SK-N-SH (cell line): ENCODE data around the gene SMYD3. TPM values are rescaled to one million over a fixed set of nuclear protein-coding genes. Genes with fewer than 3 reads are reported as not detected.

ENCODE experiments used
- CTCF ChIA-PET: fragments of 300-600, 350-600 bp; formaldehyde crosslinking; extraction: SDS; loops from one replicate; lab custom pipeline; 2021; lab: Yijun Ruan, JAX
- POLR2A ChIA-PET: fragments of 350-600 bp; sonication (Branson Sonifier 250); formaldehyde crosslinking; extraction: SDS; loops from one replicate; lab custom pipeline; 2020; ENCODE audit warnings: antibody characterized with exemption, inconsistent platforms; lab: Yijun Ruan, JAX
- DNase-seq: peaks from one replicate; pipeline ENCODE4 v3.0.0; 2012
- H2AFZ ChIP-seq: fragments of 200-600 bp; sonication (generic); 2 replicates; pipeline ENCODE4 v1.8.1; 2016; ENCODE audit warnings: antibody characterized with exemption, mild to moderate bottlenecking, low read depth
- H3F3A ChIP-seq: fragments of 200-600 bp; sonication (generic); replicated peaks from 2 replicates; pipeline ENCODE3; 2016; ENCODE audit warnings: antibody characterized with exemption, mild to moderate bottlenecking; ENCODE audit not compliant: insufficient read depth
- H3K27ac ChIP-seq, 2 experiments: fragments of 200-500 bp in 1 of 2; fragments of 200-600 bp in 1 of 2; sonication (Bioruptor generic) in 1 of 2; sonication (generic), shearing (Covaris generic) in 1 of 2; 2 replicates each; pipeline versions ENCODE4 v1.5.1 to v1.6.1; 2014 to 2016; ENCODE audit warnings: low read depth in 2 of 2, inconsistent platforms in 1 of 2, low read length in 1 of 2, mild to moderate bottlenecking in 1 of 2, mixed read lengths in 1 of 2
- H3K27me3 ChIP-seq: fragments of 200-600 bp; sonication (generic), shearing (Covaris generic); 2 replicates; pipeline ENCODE4 v1.6.1; 2016; ENCODE audit warnings: mixed run types; ENCODE audit not compliant: insufficient read depth
- H3K36me3 ChIP-seq, 2 experiments: fragments of 200-500 bp in 1 of 2; fragments of 200-600 bp in 1 of 2; sonication (Bioruptor generic) in 1 of 2; sonication (generic) in 1 of 2; replicated peaks in 1 of 2; 2 replicates each; pipeline versions ENCODE3 to v1.5.1; 2014 to 2016; ENCODE audit warnings: low read length in 1 of 2, mild to moderate bottlenecking in 1 of 2; ENCODE audit not compliant: insufficient read depth in 2 of 2, control insufficient read depth in 1 of 2
- H3K4me1 ChIP-seq, 2 experiments: fragments of 200-500 bp in 1 of 2; fragments of 200-600 bp in 1 of 2; sonication (Bioruptor generic) in 1 of 2; sonication (generic), shearing (Covaris generic) in 1 of 2; 2 replicates each; pipeline versions ENCODE4 v1.5.1 to v1.6.1; 2014 to 2016; ENCODE audit warnings: low read depth in 1 of 2, low read length in 1 of 2, mixed run types in 1 of 2; ENCODE audit not compliant: insufficient read depth in 2 of 2, control insufficient read depth in 1 of 2
- H3K4me2 ChIP-seq: fragments of 200-600 bp; sonication (generic), shearing (Covaris generic); 2 replicates; pipeline ENCODE4 v1.6.1; 2017; ENCODE audit warnings: mixed run types
- H3K4me3 ChIP-seq, 2 experiments: fragments of 200-500 bp in 1 of 2; fragments of 200-600 bp in 1 of 2; sonication (Bioruptor generic) in 1 of 2; sonication (generic), shearing (Covaris generic) in 1 of 2; 2 replicates each; pipeline versions ENCODE4 v1.5.1 to v1.8.1; 2014 to 2016; ENCODE audit warnings: low read depth in 2 of 2, inconsistent platforms in 1 of 2, low read length in 1 of 2, mild to moderate bottlenecking in 1 of 2, mixed read lengths in 1 of 2, moderate library complexity in 1 of 2
- H3K79me2 ChIP-seq: fragments of 200-600 bp; sonication (generic); 2 replicates; pipeline ENCODE4 v1.8.1; 2017; ENCODE audit warnings: mild to moderate bottlenecking; ENCODE audit not compliant: insufficient read depth
- H3K9ac ChIP-seq: fragments of 200-600 bp; sonication (generic); 2 replicates; pipeline ENCODE4 v1.6.1; 2017; ENCODE audit warnings: mixed run types
- H3K9me2 ChIP-seq: fragments of 200-600 bp; sonication (generic); 2 replicates; pipeline ENCODE4 v1.6.1; 2017; ENCODE audit warnings: mixed run types
- H3K9me3 ChIP-seq: fragments of 200-600 bp; sonication (generic); 2 replicates; pipeline ENCODE4 v1.6.1; 2017; ENCODE audit warnings: mixed run types, mild to moderate bottlenecking, moderate library complexity
- H4K20me1 ChIP-seq: fragments of 200-600 bp; sonication (generic); 2 replicates; pipeline ENCODE4 v1.6.1; 2017; ENCODE audit warnings: mild to moderate bottlenecking, mixed run types; ENCODE audit not compliant: insufficient read depth
- CHD2 ChIP-seq: fragments of 150-350 bp; IDR thresholded peaks from 2 replicates; pipeline ENCODE4 v1.6.1; 2018; ENCODE audit warnings: low read length; ENCODE audit not compliant: partially characterized antibody
- ELF1 ChIP-seq: IDR thresholded peaks from 2 replicates; pipeline ENCODE4 v1.4.0; 2012
- EZH2phosphoT487 ChIP-seq: fragments of 200-600 bp; sonication (generic); IDR thresholded peaks from 2 replicates; pipeline ENCODE4 v1.6.1; 2017; ENCODE audit warnings: low read depth, mixed run types, mild to moderate bottlenecking, antibody characterized with exemption, moderate library complexity, borderline replicate concordance
- FOSL2 ChIP-seq: IDR thresholded peaks from 2 replicates; pipeline ENCODE4 v1.4.0; 2012; ENCODE audit warnings: low read depth, mild to moderate bottlenecking, moderate library complexity, borderline replicate concordance
- FOXJ3 ChIP-seq: sonication (generic); formaldehyde crosslinking; IDR thresholded peaks from 2 replicates; pipeline ENCODE4 v1.5.1; 2020; ENCODE audit warnings: mild to moderate bottlenecking, missing genetic modification reagents
- GABPA ChIP-seq: IDR thresholded peaks from 2 replicates; pipeline ENCODE4 v1.4.0; 2012; ENCODE audit warnings: low read depth, mild to moderate bottlenecking
- GATA2 ChIP-seq: sonication (generic); formaldehyde crosslinking; IDR thresholded peaks from 2 replicates; pipeline ENCODE4 v1.5.0; 2020; ENCODE audit warnings: mild to moderate bottlenecking, missing genetic modification reagents
- MXI1 ChIP-seq: IDR thresholded peaks from 2 replicates; pipeline ENCODE4 v1.6.1; 2012; ENCODE audit warnings: mild to moderate bottlenecking, low read depth, low read length, improper control_type of control experiment
- NFIC ChIP-seq: IDR thresholded peaks from 2 replicates; pipeline ENCODE4 v1.4.0; 2012; ENCODE audit warnings: borderline replicate concordance
- POLR2AphosphoS5 ChIP-seq: IDR thresholded peaks from 2 replicates; pipeline ENCODE4 v1.6.1; 2012; ENCODE audit warnings: low read depth, low read length
- RAD21 ChIP-seq: IDR thresholded peaks from 2 replicates; pipeline ENCODE4 v1.6.1; 2012; ENCODE audit warnings: mild to moderate bottlenecking, low read length
- RCOR1 ChIP-seq: fragments of 150-350 bp; IDR thresholded peaks from 2 replicates; pipeline ENCODE4 v1.6.1; 2017; ENCODE audit warnings: antibody characterized with exemption, low read length
- RFX5 ChIP-seq: IDR thresholded peaks from 2 replicates; pipeline ENCODE4 v1.6.1; 2012; ENCODE audit warnings: mild to moderate bottlenecking, improper control_type of control experiment, low read length
- RXRA ChIP-seq: IDR thresholded peaks from 2 replicates; pipeline ENCODE4 v1.4.0; 2012; ENCODE audit warnings: low read depth, mild to moderate bottlenecking, borderline replicate concordance
- SMC3 ChIP-seq: IDR thresholded peaks from 2 replicates; pipeline ENCODE4 v1.6.1; 2012; ENCODE audit warnings: low read depth, low read length, improper control_type of control experiment
- TCF12 ChIP-seq: IDR thresholded peaks from 2 replicates; pipeline ENCODE4 v1.4.0; 2012
- YY1 ChIP-seq: IDR thresholded peaks from 2 replicates; pipeline ENCODE4 v1.4.0; 2012; ENCODE audit warnings: low read depth, mild to moderate bottlenecking
- WGBS: methylation state at CpG from one replicate; pipeline ENCODE4 v1.1.6; 2017; ENCODE audit warnings: low lambda C conversion rate; 5-methylcytosine and 5-hydroxymethylcytosine counted together
- polyA plus RNA-seq, 3 experiments: library from polyadenylated mRNA; depleted of rRNA; stranded (reverse); fragments of >200 nt; gene quantifications; 2 replicates each; pipeline ENCODE4 v1.2.3, GENCODE V29; 2012
- TF ChIP-seq, protein P1 (sequence below): fragments of 150-350 bp; IDR thresholded peaks from 2 replicates; pipeline ENCODE4 v1.6.1; 2017; ENCODE audit warnings: antibody characterized with exemption, low read length, low read depth, borderline replicate concordance
- TF ChIP-seq, protein P2 (sequence below): IDR thresholded peaks from 2 replicates; pipeline ENCODE4 v1.6.1; 2012; ENCODE audit warnings: mild to moderate bottlenecking, low read depth, low read length, moderate library complexity

The SMYD3 gene
- polyA plus RNA-seq, 1 of the 3 experiments (the other 2 are of a cell fraction), result 31.4 TPM

DNA sequence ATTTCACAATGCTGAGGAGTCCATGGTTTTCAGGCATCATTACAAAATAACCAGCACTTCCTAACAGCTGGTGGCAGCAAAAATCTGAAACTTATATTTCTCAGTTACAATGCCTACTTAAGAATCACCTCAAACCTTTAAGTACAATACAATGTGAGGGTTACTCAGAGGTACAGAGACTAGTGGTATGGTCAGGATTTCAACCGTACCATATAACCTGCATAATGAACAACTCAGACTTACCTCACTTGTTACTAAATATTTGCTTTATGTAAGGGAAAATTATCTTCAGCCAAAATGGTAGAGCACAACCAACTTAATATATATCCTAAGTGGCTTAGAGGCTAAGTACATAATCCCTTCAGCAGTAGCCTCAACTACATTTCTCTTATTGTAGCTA lies 344.5 kb downstream of the SMYD3 start:
- POLR2A ChIA-PET, result no interaction called here
- CTCF ChIA-PET, result interaction anchor here (1.4 kb wide), 1 partner anchor 41 kb away, joined by 3 read pairs; no protein-coding TSS in a partner anchor
- Histone ChIP-seq H3K4me1 (peaks cover 0 to 3% of the 10 kb centered on the region in 2 experiments; a peak in 2 of 4 replicates), H3K9ac (no peak overlapping the region), H2AFZ (no peak overlapping the region), H3K27ac (no peak overlapping the region), H3K4me2 (no peak overlapping the region), H3K4me3 (no peak overlapping the region), H3K79me2 (no peaks in the 10 kb centered on the region), H3K9me3 (no peaks in the 10 kb centered on the region), H4K20me1 (no peaks in the 10 kb centered on the region), H3K9me2 (no peaks in the 10 kb centered on the region), H3K36me3 (no peaks in the 10 kb centered on the region), H3K27me3 (no peaks in the 10 kb centered on the region), H3F3A (no peaks in the 10 kb centered on the region)
- no peak for TF ChIP-seq CHD2
- no peak for TF ChIP-seq TCF12
- no peak for TF ChIP-seq RFX5
- TF ChIP-seq POLR2AphosphoS5, result no peak
- no peak for TF ChIP-seq MXI1
- TF ChIP-seq, protein P1, sequence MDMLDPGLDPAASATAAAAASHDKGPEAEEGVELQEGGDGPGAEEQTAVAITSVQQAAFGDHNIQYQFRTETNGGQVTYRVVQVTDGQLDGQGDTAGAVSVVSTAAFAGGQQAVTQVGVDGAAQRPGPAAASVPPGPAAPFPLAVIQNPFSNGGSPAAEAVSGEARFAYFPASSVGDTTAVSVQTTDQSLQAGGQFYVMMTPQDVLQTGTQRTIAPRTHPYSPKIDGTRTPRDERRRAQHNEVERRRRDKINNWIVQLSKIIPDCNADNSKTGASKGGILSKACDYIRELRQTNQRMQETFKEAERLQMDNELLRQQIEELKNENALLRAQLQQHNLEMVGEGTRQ, result no peak
- no peak for TF ChIP-seq RAD21
- TF ChIP-seq EZH2phosphoT487, result no peak
- TF ChIP-seq FOXJ3 (CRISPR knock-in tag), result no peak
- no peak for TF ChIP-seq RXRA
- TF ChIP-seq FOSL2, result no peak
- no peak for TF ChIP-seq RCOR1
- TF ChIP-seq GATA2 (CRISPR knock-in tag), result no peak
- TF ChIP-seq GABPA, result no peak
- TF ChIP-seq, protein P2, sequence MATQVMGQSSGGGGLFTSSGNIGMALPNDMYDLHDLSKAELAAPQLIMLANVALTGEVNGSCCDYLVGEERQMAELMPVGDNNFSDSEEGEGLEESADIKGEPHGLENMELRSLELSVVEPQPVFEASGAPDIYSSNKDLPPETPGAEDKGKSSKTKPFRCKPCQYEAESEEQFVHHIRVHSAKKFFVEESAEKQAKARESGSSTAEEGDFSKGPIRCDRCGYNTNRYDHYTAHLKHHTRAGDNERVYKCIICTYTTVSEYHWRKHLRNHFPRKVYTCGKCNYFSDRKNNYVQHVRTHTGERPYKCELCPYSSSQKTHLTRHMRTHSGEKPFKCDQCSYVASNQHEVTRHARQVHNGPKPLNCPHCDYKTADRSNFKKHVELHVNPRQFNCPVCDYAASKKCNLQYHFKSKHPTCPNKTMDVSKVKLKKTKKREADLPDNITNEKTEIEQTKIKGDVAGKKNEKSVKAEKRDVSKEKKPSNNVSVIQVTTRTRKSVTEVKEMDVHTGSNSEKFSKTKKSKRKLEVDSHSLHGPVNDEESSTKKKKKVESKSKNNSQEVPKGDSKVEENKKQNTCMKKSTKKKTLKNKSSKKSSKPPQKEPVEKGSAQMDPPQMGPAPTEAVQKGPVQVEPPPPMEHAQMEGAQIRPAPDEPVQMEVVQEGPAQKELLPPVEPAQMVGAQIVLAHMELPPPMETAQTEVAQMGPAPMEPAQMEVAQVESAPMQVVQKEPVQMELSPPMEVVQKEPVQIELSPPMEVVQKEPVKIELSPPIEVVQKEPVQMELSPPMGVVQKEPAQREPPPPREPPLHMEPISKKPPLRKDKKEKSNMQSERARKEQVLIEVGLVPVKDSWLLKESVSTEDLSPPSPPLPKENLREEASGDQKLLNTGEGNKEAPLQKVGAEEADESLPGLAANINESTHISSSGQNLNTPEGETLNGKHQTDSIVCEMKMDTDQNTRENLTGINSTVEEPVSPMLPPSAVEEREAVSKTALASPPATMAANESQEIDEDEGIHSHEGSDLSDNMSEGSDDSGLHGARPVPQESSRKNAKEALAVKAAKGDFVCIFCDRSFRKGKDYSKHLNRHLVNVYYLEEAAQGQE, result no peak
- TF ChIP-seq YY1, result no peak
- TF ChIP-seq SMC3, result no peak
- no peak for TF ChIP-seq NFIC
- no peak for TF ChIP-seq ELF1
- no peak for DNase-seq
- 100% methylated on average over 1 of the region's 1 CpG for WGBS
